ENCODE measurements around the gene RALGPS1.

Gene RALGPS1

GRCh38 chr9:126880947-126881332, 33.6 kb upstream of the RALGPS1 start:
- Histone ChIP-seq H3K27ac (ENCODE audit: insufficient read depth, low read depth, low read length, poor library complexity, severe bottlenecking) (no peak overlapping the region), H3K27me3 (ENCODE audit: control insufficient read depth, insufficient read depth, low read length, poor library complexity, severe bottlenecking) (no peaks in the 10 kb centered on the region), H3K4me3 (ENCODE audit: insufficient read depth, low read depth, low read length) (no peak overlapping the region), H3K9me3 (ENCODE audit: control insufficient read depth, low read length) (no peaks in the 10 kb centered on the region), H3K4me1 (ENCODE audit: control insufficient read depth, insufficient read depth, low read length) (peaks cover 7% of the 10 kb centered on the region), H3K36me3 (ENCODE audit: control insufficient read depth, insufficient read depth, low read length) (peaks cover 14% of the 10 kb centered on the region)
- WGBS, 2 experiments: 96% methylated on average over 5 of the region's 6 CpGs

GRCh38 chr9:126882746-126883145, 31.8 kb upstream of the RALGPS1 start:
- 93 to 96% methylated on average over 11 of the region's 11 CpGs for WGBS, 2 experiments
- Histone ChIP-seq H3K9me3 (ENCODE audit: control insufficient read depth, low read length) (no peaks in the 10 kb centered on the region), H3K27ac (ENCODE audit: insufficient read depth, low read depth, low read length, poor library complexity, severe bottlenecking) (no peak overlapping the region), H3K36me3 (ENCODE audit: control insufficient read depth, insufficient read depth, low read length) (peaks cover 14% of the 10 kb centered on the region), H3K27me3 (ENCODE audit: control insufficient read depth, insufficient read depth, low read length, poor library complexity, severe bottlenecking) (no peaks in the 10 kb centered on the region), H3K4me3 (ENCODE audit: insufficient read depth, low read depth, low read length) (no peak overlapping the region), H3K4me1 (ENCODE audit: control insufficient read depth, insufficient read depth, low read length) (peaks cover 12% of the 10 kb centered on the region)

GRCh38 chr9:126883636-126884035, 30.9 kb upstream of the RALGPS1 start:
- Histone ChIP-seq H3K36me3 (ENCODE audit: control insufficient read depth, insufficient read depth, low read length) (peaks cover 14% of the 10 kb centered on the region), H3K27ac (ENCODE audit: insufficient read depth, low read depth, low read length, poor library complexity, severe bottlenecking) (no peak overlapping the region), H3K27me3 (ENCODE audit: control insufficient read depth, insufficient read depth, low read length, poor library complexity, severe bottlenecking) (no peaks in the 10 kb centered on the region), H3K4me3 (ENCODE audit: insufficient read depth, low read depth, low read length) (no peak overlapping the region), H3K9me3 (ENCODE audit: control insufficient read depth, low read length) (no peaks in the 10 kb centered on the region), H3K4me1 (ENCODE audit: control insufficient read depth, insufficient read depth, low read length) (peaks cover 12% of the 10 kb centered on the region)
- WGBS, 2 experiments: 80 to 83% methylated on average over 15 of the region's 15 CpGs

GRCh38 chr9:126885131-126885641, 29.4 kb upstream of the RALGPS1 start:
- peaks cover 12% of the 10 kb centered on the region for H3K4me1 ChIP-seq (ENCODE audit: control insufficient read depth, insufficient read depth, low read length)
- H3K27ac ChIP-seq (ENCODE audit: insufficient read depth, low read depth, low read length, poor library complexity, severe bottlenecking): no peak overlapping the region
- 90 to 92% methylated on average over 4 to 5 of the region's 6 CpGs for WGBS, 2 experiments

GRCh38 chr9:126886034-126886822, 28.4 kb upstream of the RALGPS1 start:
- Histone ChIP-seq H3K9me3 (ENCODE audit: control insufficient read depth, low read length) (no peaks in the 10 kb centered on the region), H3K4me3 (ENCODE audit: insufficient read depth, low read depth, low read length) (no peak overlapping the region), H3K4me1 (ENCODE audit: control insufficient read depth, insufficient read depth, low read length) (peaks cover 12% of the 10 kb centered on the region), H3K27ac (ENCODE audit: insufficient read depth, low read depth, low read length, poor library complexity, severe bottlenecking) (no peak overlapping the region), H3K36me3 (ENCODE audit: control insufficient read depth, insufficient read depth, low read length) (no peaks in the 10 kb centered on the region), H3K27me3 (ENCODE audit: control insufficient read depth, insufficient read depth, low read length, poor library complexity, severe bottlenecking) (no peaks in the 10 kb centered on the region)
- WGBS, 2 experiments: 62% methylated on average over 23 of the region's 23 CpGs

More at GRCh38 chr9:126885131-126885641, 29.4 kb upstream of the RALGPS1 start:
- Histone ChIP-seq H3K36me3 (ENCODE audit: control insufficient read depth, insufficient read depth, low read length) (peaks cover 7% of the 10 kb centered on the region), H3K4me3 (ENCODE audit: insufficient read depth, low read depth, low read length) (no peak overlapping the region), H3K27me3 (ENCODE audit: control insufficient read depth, insufficient read depth, low read length, poor library complexity, severe bottlenecking) (no peaks in the 10 kb centered on the region), H3K9me3 (ENCODE audit: control insufficient read depth, low read length) (no peaks in the 10 kb centered on the region)

- H3K4me1 ChIP-seq (ENCODE audit: control insufficient read depth, insufficient read depth, low read length): peaks cover 12% of the 10 kb centered on the region
- no peaks in the 10 kb centered on the region for H3K27me3 ChIP-seq (ENCODE audit: control insufficient read depth, insufficient read depth, low read length, poor library complexity, severe bottlenecking)
- H3K4me3 ChIP-seq (ENCODE audit: insufficient read depth, low read depth, low read length): no peak overlapping the region
- H3K36me3 ChIP-seq (ENCODE audit: control insufficient read depth, insufficient read depth, low read length): no peaks in the 10 kb centered on the region
- no peaks in the 10 kb centered on the region for H3K9me3 ChIP-seq (ENCODE audit: control insufficient read depth, low read length)
- H3K27ac ChIP-seq (ENCODE audit: insufficient read depth, low read depth, low read length, poor library complexity, severe bottlenecking): no peak overlapping the region
- 95 to 97% methylated on average over 10 of the region's 10 CpGs for WGBS, 2 experiments
Observed at GRCh38 chr9:126886897-126887296, 27.7 kb upstream of the RALGPS1 start.

- WGBS, 2 experiments: 94 to 100% methylated on average over 1 to 2 of the region's 3 CpGs
- no peaks in the 10 kb centered on the region for H3K9me3 ChIP-seq (ENCODE audit: control insufficient read depth, low read length)
- no peaks in the 10 kb centered on the region for H3K27me3 ChIP-seq (ENCODE audit: control insufficient read depth, insufficient read depth, low read length, poor library complexity, severe bottlenecking)
Observed at GRCh38 chr9:126891676-126892075, 22.9 kb upstream of the RALGPS1 start.

GRCh38 chr9:126893079-126893478, 21.5 kb upstream of the RALGPS1 start:
- Histone ChIP-seq H3K36me3 (ENCODE audit: control insufficient read depth, insufficient read depth, low read length) (no peaks in the 10 kb centered on the region), H3K4me3 (ENCODE audit: insufficient read depth, low read depth, low read length) (no peak overlapping the region), H3K9me3 (ENCODE audit: control insufficient read depth, low read length) (no peaks in the 10 kb centered on the region), H3K4me1 (ENCODE audit: control insufficient read depth, insufficient read depth, low read length) (no peaks in the 10 kb centered on the region), H3K27ac (ENCODE audit: insufficient read depth, low read depth, low read length, poor library complexity, severe bottlenecking) (no peak overlapping the region), H3K27me3 (ENCODE audit: control insufficient read depth, insufficient read depth, low read length, poor library complexity, severe bottlenecking) (no peaks in the 10 kb centered on the region)
- 57 to 58% methylated on average over 5 of the region's 5 CpGs for WGBS, 2 experiments

More at GRCh38 chr9:126891676-126892075, 22.9 kb upstream of the RALGPS1 start:
- no peak overlapping the region for H3K4me3 ChIP-seq (ENCODE audit: insufficient read depth, low read depth, low read length)
- no peaks in the 10 kb centered on the region for H3K4me1 ChIP-seq (ENCODE audit: control insufficient read depth, insufficient read depth, low read length)
- no peak overlapping the region for H3K27ac ChIP-seq (ENCODE audit: insufficient read depth, low read depth, low read length, poor library complexity, severe bottlenecking)
- no peaks in the 10 kb centered on the region for H3K36me3 ChIP-seq (ENCODE audit: control insufficient read depth, insufficient read depth, low read length)

GRCh38 chr9:126894052-126894603, 20.5 kb upstream of the RALGPS1 start:
- Histone ChIP-seq H3K9me3 (ENCODE audit: control insufficient read depth, low read length) (no peaks in the 10 kb centered on the region), H3K27ac (ENCODE audit: insufficient read depth, low read depth, low read length, poor library complexity, severe bottlenecking) (no peak overlapping the region), H3K4me3 (ENCODE audit: insufficient read depth, low read depth, low read length) (no peak overlapping the region), H3K4me1 (ENCODE audit: control insufficient read depth, insufficient read depth, low read length) (no peaks in the 10 kb centered on the region), H3K36me3 (ENCODE audit: control insufficient read depth, insufficient read depth, low read length) (no peaks in the 10 kb centered on the region), H3K27me3 (ENCODE audit: control insufficient read depth, insufficient read depth, low read length, poor library complexity, severe bottlenecking) (no peaks in the 10 kb centered on the region)
- 82 to 87% methylated on average over 4 of the region's 4 CpGs for WGBS, 2 experiments

- Histone ChIP-seq H3K36me3 (ENCODE audit: control insufficient read depth, insufficient read depth, low read length) (no peaks in the 10 kb centered on the region), H3K4me3 (ENCODE audit: insufficient read depth, low read depth, low read length) (no peak overlapping the region), H3K9me3 (ENCODE audit: control insufficient read depth, low read length) (no peaks in the 10 kb centered on the region), H3K4me1 (ENCODE audit: control insufficient read depth, insufficient read depth, low read length) (no peaks in the 10 kb centered on the region), H3K27me3 (ENCODE audit: control insufficient read depth, insufficient read depth, low read length, poor library complexity, severe bottlenecking) (no peaks in the 10 kb centered on the region), H3K27ac (ENCODE audit: insufficient read depth, low read depth, low read length, poor library complexity, severe bottlenecking) (no peak overlapping the region)
- 92 to 97% methylated on average over 3 of the region's 3 CpGs for WGBS, 2 experiments
Observed at GRCh38 chr9:126902210-126902609, 12.4 kb upstream of the RALGPS1 start.
